ENCODE data around the gene INSL3. TPM values are rescaled to one million over a fixed set of nuclear protein-coding genes. Genes with fewer than 3 reads are reported as not detected.

INSL3 gene
- total and polyA plus RNA-seq, 2 of the 13 experiments (the other 11 are each of a cell fraction or from before 2014, with no cell fraction given) = 0.30 TPM; not detected in 1

GRCh38 chr19:17847538-17848366, 26.4 kb upstream of the INSL3 start, which contains the start of gene JAK3 (continued):
- TF ChIP-seq ZNF207 (IDR thresholded peaks at IDR 0.05; ENCODE audit: borderline replicate concordance) (no peak), HDAC1 (CRISPR knock-in tag; IDR thresholded peaks at IDR 0.05) (peak; percentile 60), ZC3H13 (CRISPR knock-in tag; IDR thresholded peaks at IDR 0.05) (no peak), CCDC6 (CRISPR knock-in tag; IDR thresholded peaks at IDR 0.05) (no peak), SSRP1 (CRISPR knock-in tag; IDR thresholded peaks at IDR 0.05) (no peak), YEATS4 (CRISPR knock-in tag; IDR thresholded peaks at IDR 0.05; ENCODE audit: borderline replicate concordance) (peak; percentile 61; the same call in 1 of the 2 replicates), ZNF652 (CRISPR knock-in tag; IDR thresholded peaks at IDR 0.05; ENCODE audit: borderline replicate concordance, low read depth) (no peak), NR1H2 (CRISPR knock-in tag; IDR thresholded peaks at IDR 0.05; ENCODE audit: borderline replicate concordance, low read depth) (no peak; the same call in 1 of the 2 replicates), GFI1 (CRISPR knock-in tag; IDR thresholded peaks at IDR 0.05; ENCODE audit: borderline replicate concordance) (no peak), ZSCAN22 (CRISPR knock-in tag; IDR thresholded peaks at IDR 0.05) (no peak), ZNF160 (CRISPR knock-in tag; IDR thresholded peaks at IDR 0.05) (no peak), MED13 (CRISPR knock-in tag; IDR thresholded peaks at IDR 0.05) (0 out of 2 replicates have a peak, but pooled peaks have one; percentile 36), CC2D1A (CRISPR knock-in tag; IDR thresholded peaks at IDR 0.05) (no peak)
- TF ChIP-seq, protein P1, sequence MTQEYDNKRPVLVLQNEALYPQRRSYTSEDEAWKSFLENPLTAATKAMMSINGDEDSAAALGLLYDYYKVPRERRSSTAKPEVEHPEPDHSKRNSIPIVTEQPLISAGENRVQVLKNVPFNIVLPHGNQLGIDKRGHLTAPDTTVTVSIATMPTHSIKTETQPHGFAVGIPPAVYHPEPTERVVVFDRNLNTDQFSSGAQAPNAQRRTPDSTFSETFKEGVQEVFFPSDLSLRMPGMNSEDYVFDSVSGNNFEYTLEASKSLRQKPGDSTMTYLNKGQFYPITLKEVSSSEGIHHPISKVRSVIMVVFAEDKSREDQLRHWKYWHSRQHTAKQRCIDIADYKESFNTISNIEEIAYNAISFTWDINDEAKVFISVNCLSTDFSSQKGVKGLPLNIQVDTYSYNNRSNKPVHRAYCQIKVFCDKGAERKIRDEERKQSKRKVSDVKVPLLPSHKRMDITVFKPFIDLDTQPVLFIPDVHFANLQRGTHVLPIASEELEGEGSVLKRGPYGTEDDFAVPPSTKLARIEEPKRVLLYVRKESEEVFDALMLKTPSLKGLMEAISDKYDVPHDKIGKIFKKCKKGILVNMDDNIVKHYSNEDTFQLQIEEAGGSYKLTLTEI (CRISPR knock-in tag; conservative IDR thresholded peaks at IDR 0.05) = no peak
- TF ChIP-seq, protein P2, sequence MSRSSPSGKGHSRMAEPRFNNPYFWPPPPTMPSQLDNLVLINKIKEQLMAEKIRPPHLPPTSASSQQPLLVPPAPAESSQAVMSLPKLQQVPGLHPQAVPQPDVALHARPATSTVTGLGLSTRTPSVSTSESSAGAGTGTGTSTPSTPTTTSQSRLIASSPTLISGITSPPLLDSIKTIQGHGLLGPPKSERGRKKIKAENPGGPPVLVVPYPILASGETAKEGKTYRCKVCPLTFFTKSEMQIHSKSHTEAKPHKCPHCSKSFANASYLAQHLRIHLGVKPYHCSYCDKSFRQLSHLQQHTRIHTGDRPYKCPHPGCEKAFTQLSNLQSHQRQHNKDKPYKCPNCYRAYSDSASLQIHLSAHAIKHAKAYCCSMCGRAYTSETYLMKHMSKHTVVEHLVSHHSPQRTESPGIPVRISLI (CRISPR knock-in tag; IDR thresholded peaks at IDR 0.05; ENCODE audit: borderline replicate concordance) = no peak
- TF ChIP-seq, protein P3, sequence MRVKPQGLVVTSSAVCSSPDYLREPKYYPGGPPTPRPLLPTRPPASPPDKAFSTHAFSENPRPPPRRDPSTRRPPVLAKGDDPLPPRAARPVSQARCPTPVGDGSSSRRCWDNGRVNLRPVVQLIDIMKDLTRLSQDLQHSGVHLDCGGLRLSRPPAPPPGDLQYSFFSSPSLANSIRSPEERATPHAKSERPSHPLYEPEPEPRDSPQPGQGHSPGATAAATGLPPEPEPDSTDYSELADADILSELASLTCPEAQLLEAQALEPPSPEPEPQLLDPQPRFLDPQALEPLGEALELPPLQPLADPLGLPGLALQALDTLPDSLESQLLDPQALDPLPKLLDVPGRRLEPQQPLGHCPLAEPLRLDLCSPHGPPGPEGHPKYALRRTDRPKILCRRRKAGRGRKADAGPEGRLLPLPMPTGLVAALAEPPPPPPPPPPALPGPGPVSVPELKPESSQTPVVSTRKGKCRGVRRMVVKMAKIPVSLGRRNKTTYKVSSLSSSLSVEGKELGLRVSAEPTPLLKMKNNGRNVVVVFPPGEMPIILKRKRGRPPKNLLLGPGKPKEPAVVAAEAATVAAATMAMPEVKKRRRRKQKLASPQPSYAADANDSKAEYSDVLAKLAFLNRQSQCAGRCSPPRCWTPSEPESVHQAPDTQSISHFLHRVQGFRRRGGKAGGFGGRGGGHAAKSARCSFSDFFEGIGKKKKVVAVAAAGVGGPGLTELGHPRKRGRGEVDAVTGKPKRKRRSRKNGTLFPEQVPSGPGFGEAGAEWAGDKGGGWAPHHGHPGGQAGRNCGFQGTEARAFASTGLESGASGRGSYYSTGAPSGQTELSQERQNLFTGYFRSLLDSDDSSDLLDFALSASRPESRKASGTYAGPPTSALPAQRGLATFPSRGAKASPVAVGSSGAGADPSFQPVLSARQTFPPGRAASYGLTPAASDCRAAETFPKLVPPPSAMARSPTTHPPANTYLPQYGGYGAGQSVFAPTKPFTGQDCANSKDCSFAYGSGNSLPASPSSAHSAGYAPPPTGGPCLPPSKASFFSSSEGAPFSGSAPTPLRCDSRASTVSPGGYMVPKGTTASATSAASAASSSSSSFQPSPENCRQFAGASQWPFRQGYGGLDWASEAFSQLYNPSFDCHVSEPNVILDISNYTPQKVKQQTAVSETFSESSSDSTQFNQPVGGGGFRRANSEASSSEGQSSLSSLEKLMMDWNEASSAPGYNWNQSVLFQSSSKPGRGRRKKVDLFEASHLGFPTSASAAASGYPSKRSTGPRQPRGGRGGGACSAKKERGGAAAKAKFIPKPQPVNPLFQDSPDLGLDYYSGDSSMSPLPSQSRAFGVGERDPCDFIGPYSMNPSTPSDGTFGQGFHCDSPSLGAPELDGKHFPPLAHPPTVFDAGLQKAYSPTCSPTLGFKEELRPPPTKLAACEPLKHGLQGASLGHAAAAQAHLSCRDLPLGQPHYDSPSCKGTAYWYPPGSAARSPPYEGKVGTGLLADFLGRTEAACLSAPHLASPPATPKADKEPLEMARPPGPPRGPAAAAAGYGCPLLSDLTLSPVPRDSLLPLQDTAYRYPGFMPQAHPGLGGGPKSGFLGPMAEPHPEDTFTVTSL (CRISPR knock-in tag; IDR thresholded peaks at IDR 0.05; ENCODE audit: borderline replicate concordance) = no peak
- TF ChIP-seq, protein P4, sequence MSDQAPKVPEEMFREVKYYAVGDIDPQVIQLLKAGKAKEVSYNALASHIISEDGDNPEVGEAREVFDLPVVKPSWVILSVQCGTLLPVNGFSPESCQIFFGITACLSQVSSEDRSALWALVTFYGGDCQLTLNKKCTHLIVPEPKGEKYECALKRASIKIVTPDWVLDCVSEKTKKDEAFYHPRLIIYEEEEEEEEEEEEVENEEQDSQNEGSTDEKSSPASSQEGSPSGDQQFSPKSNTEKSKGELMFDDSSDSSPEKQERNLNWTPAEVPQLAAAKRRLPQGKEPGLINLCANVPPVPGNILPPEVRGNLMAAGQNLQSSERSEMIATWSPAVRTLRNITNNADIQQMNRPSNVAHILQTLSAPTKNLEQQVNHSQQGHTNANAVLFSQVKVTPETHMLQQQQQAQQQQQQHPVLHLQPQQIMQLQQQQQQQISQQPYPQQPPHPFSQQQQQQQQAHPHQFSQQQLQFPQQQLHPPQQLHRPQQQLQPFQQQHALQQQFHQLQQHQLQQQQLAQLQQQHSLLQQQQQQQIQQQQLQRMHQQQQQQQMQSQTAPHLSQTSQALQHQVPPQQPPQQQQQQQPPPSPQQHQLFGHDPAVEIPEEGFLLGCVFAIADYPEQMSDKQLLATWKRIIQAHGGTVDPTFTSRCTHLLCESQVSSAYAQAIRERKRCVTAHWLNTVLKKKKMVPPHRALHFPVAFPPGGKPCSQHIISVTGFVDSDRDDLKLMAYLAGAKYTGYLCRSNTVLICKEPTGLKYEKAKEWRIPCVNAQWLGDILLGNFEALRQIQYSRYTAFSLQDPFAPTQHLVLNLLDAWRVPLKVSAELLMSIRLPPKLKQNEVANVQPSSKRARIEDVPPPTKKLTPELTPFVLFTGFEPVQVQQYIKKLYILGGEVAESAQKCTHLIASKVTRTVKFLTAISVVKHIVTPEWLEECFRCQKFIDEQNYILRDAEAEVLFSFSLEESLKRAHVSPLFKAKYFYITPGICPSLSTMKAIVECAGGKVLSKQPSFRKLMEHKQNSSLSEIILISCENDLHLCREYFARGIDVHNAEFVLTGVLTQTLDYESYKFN (CRISPR knock-in tag; conservative IDR thresholded peaks at IDR 0.05) = peak; percentile 85
